Smooth muscle cell (in vitro differentiated cells): Measurements from ENCODE around the gene MGAT1. TPM values are rescaled to one million over a fixed set of nuclear protein-coding genes. Genes with fewer than 3 reads are reported as not detected.

Experiments used
- DNase-seq: peaks from one replicate; lab custom pipeline; 2025; ENCODE audit not compliant: unreplicated experiment; lab: John Stamatoyannopoulos, UW
- H2AFZ ChIP-seq: fragments of 200-600 bp; sonication (generic); 2 replicates; pipeline ENCODE4 v1.6.0; 2016; ENCODE audit warnings: antibody characterized with exemption, low read depth, mild to moderate bottlenecking
- H3F3A ChIP-seq: fragments of 200-600 bp; sonication (generic); 2 replicates; pipeline ENCODE4 v1.6.0; 2017; ENCODE audit warnings: antibody characterized with exemption, low read depth
- H3K27ac ChIP-seq: fragments of 200-600 bp; sonication (generic); 2 replicates; pipeline ENCODE4 v1.5.1; 2016; ENCODE audit warnings: low read depth, mild to moderate bottlenecking
- H3K27me3 ChIP-seq: fragments of 200-600 bp; sonication (generic); 2 replicates; pipeline ENCODE4 v1.6.1; 2016; ENCODE audit warnings: low read depth, mild to moderate bottlenecking
- H3K36me3 ChIP-seq: fragments of 200-600 bp; sonication (generic); 2 replicates; pipeline ENCODE4 v1.5.1; 2016; ENCODE audit warnings: low read depth
- H3K4me1 ChIP-seq: fragments of 200-600 bp; sonication (generic); 2 replicates; pipeline ENCODE4 v1.5.1; 2016; ENCODE audit warnings: low read depth
- H3K4me2 ChIP-seq: fragments of 200-600 bp; sonication (generic); 2 replicates; pipeline ENCODE4 v1.6.0; 2016; ENCODE audit warnings: mild to moderate bottlenecking
- H3K4me3 ChIP-seq: fragments of 200-600 bp; sonication (generic); 2 replicates; pipeline ENCODE4 v1.5.1; 2016; ENCODE audit warnings: mild to moderate bottlenecking
- H3K79me2 ChIP-seq: fragments of 200-600 bp; sonication (generic); 2 replicates; pipeline ENCODE4 v1.6.0; 2016; ENCODE audit warnings: low read depth, mild to moderate bottlenecking
- H3K9ac ChIP-seq: fragments of 200-600 bp; sonication (generic); 2 replicates; pipeline ENCODE4 v1.6.0; 2016; ENCODE audit warnings: low read depth
- H3K9me3 ChIP-seq: fragments of 200-600 bp; sonication (generic); replicated peaks from 2 replicates; pipeline ENCODE4 v1.5.1; 2016; ENCODE audit warnings: low read depth
- H4K20me1 ChIP-seq: fragments of 200-600 bp; sonication (generic); 2 replicates; pipeline ENCODE4 v1.6.0; 2016; ENCODE audit warnings: low read depth
- CTCF ChIP-seq: fragments of 200-600 bp; sonication (generic); IDR thresholded peaks from 2 replicates; pipeline ENCODE4 v1.5.1; 2017; ENCODE audit warnings: borderline replicate concordance, mild to moderate bottlenecking, antibody characterized with exemption; ENCODE audit not compliant: insufficient read depth, poor library complexity, severe bottlenecking
- WGBS: methylation state at CpG from one replicate; pipeline ENCODE4 v1.1.7; 2016; ENCODE audit warnings: low lambda C conversion rate; 5-methylcytosine and 5-hydroxymethylcytosine counted together
- polyA plus RNA-seq: library from polyadenylated mRNA; unstranded; fragments of >200 nt; fragmentation: Nextera tagmentation; extraction: Ambion mirVana; gene quantifications from 2 replicates; pipeline ENCODE4 v1.2.1, GENCODE V29; 2016
- total RNA-seq: library from RNA; depleted of rRNA; stranded (reverse); fragments of >200 nt; gene quantifications from 2 replicates; pipeline ENCODE4 v1.2.3, GENCODE V29; 2014

The MGAT1 gene
- total and polyA plus RNA-seq, 2 experiments from 2014 or later, result 128 to 161 TPM

- peaks cover 42% of the 10 kb centered on the region for H3K36me3 ChIP-seq
- no peak for TF ChIP-seq CTCF
- H3F3A ChIP-seq, result no peaks in the 10 kb centered on the region
- no peaks in the 10 kb centered on the region for H3K4me1 ChIP-seq
- no peak overlapping the region for H3K4me2 ChIP-seq
- no peak overlapping the region for H2AFZ ChIP-seq
- peaks cover 10% of the 10 kb centered on the region for H3K79me2 ChIP-seq
- H3K4me3 ChIP-seq, result no peak overlapping the region
- H3K27me3 ChIP-seq, result no peaks in the 10 kb centered on the region
- WGBS, result 100% methylated on average over 1 of the region's 1 CpG
- H3K9ac ChIP-seq, result no peak overlapping the region
- no peak for DNase-seq
- H3K27ac ChIP-seq, result no peak overlapping the region
- no peaks in the 10 kb centered on the region for H4K20me1 ChIP-seq
- peaks cover 44% of the 10 kb centered on the region for H3K9me3 ChIP-seq
These were observed 46.3 kb upstream of the MGAT1 start for GRCh38 chr5:180848878-180849277.

- H3K79me2 ChIP-seq, result peaks cover 9% of the 10 kb centered on the region
- H3K9me3 ChIP-seq, result peaks cover 44% of the 10 kb centered on the region
These were observed 45.7 kb upstream of the MGAT1 start for GRCh38 chr5:180848265-180848664.

GRCh38 chr5:180847026-180847425 is 44.4 kb upstream of the MGAT1 start:
- no peak for TF ChIP-seq CTCF
- no peak overlapping the region for H3K27ac ChIP-seq
- no peaks in the 10 kb centered on the region for H3K4me1 ChIP-seq
- H3K4me3 ChIP-seq, result no peak overlapping the region
- no peak overlapping the region for H3K4me2 ChIP-seq
- H3K79me2 ChIP-seq, result no peaks in the 10 kb centered on the region
- H3F3A ChIP-seq, result no peaks in the 10 kb centered on the region
- H3K9me3 ChIP-seq, result peaks cover 41% of the 10 kb centered on the region
- no peak for DNase-seq
- H3K36me3 ChIP-seq, result peaks cover 42% of the 10 kb centered on the region
- no peaks in the 10 kb centered on the region for H3K27me3 ChIP-seq
- whole genome bisulfite sequencing, result 33% methylated on average over 3 of the region's 3 CpGs
- no peak overlapping the region for H3K9ac ChIP-seq
- H2AFZ ChIP-seq, result no peak overlapping the region
- H4K20me1 ChIP-seq, result no peaks in the 10 kb centered on the region

More at GRCh38 chr5:180848265-180848664, 45.7 kb upstream of the MGAT1 start:
- TF ChIP-seq CTCF, result no peak
- H4K20me1 ChIP-seq, result no peaks in the 10 kb centered on the region
- H3K4me1 ChIP-seq, result no peaks in the 10 kb centered on the region
- H3K27me3 ChIP-seq, result no peaks in the 10 kb centered on the region
- WGBS, result 100% methylated on average over 1 of the region's 1 CpG
- no peaks in the 10 kb centered on the region for H3F3A ChIP-seq
- H3K27ac ChIP-seq, result no peak overlapping the region
- no peak overlapping the region for H2AFZ ChIP-seq
- H3K4me2 ChIP-seq, result no peak overlapping the region
- no peak for DNase-seq
- no peak overlapping the region for H3K9ac ChIP-seq
- peaks cover 42% of the 10 kb centered on the region for H3K36me3 ChIP-seq
- no peak overlapping the region for H3K4me3 ChIP-seq

- Histone ChIP-seq H4K20me1 (no peaks in the 10 kb centered on the region), H3K9me3 (peaks cover 21% of the 10 kb centered on the region), H3K27me3 (no peaks in the 10 kb centered on the region), H3K4me2 (no peak overlapping the region), H3K27ac (no peak overlapping the region), H3K79me2 (no peaks in the 10 kb centered on the region), H3K9ac (no peak overlapping the region), H2AFZ (no peak overlapping the region), H3F3A (no peaks in the 10 kb centered on the region), H3K4me1 (no peaks in the 10 kb centered on the region), H3K4me3 (no peak overlapping the region), H3K36me3 (peaks cover 22% of the 10 kb centered on the region)
- DNase-seq, result no peak
- no peak for TF ChIP-seq CTCF
- 93% methylated on average over 1 of the region's 1 CpG for WGBS
These were observed 42.3 kb upstream of the MGAT1 start for GRCh38 chr5:180844858-180845257.
